KMS-11 (cell line): ENCODE measurements around the gene ZNF574.

Source experiments
- H2AFZ ChIP-seq: fragments of 200-600 bp; sonication (generic); 2 replicates; pipeline ENCODE4 v1.6.1; 2016; ENCODE audit warnings: antibody characterized with exemption, mixed run types, low read depth
- H3K27ac ChIP-seq: fragments of 200-600 bp; sonication (generic); 2 replicates; pipeline ENCODE4 v1.6.1; 2016; ENCODE audit warnings: mild to moderate bottlenecking, mixed run types
- H3K27me3 ChIP-seq: fragments of 200-600 bp; sonication (generic); 2 replicates; pipeline ENCODE4 v1.6.1; 2017; ENCODE audit warnings: mild to moderate bottlenecking, low read depth, mixed run types, moderate library complexity; ENCODE audit not compliant: insufficient read depth
- H3K36me3 ChIP-seq: fragments of 200-600 bp; sonication (generic); 2 replicates; pipeline ENCODE4 v1.6.1; 2017; ENCODE audit warnings: mild to moderate bottlenecking, mixed run types; ENCODE audit not compliant: insufficient read depth
- H3K4me1 ChIP-seq: fragments of 200-600 bp; sonication (generic); 2 replicates; pipeline ENCODE4 v1.6.1; 2016; ENCODE audit warnings: mild to moderate bottlenecking, low read depth, mixed run types; ENCODE audit not compliant: poor library complexity, severe bottlenecking
- H3K4me2 ChIP-seq: fragments of 200-600 bp; sonication (generic); 2 replicates; pipeline ENCODE4 v1.7.0; 2016; ENCODE audit warnings: mild to moderate bottlenecking, mixed run types
- H3K4me3 ChIP-seq: fragments of 200-600 bp; sonication (generic); IDR thresholded peaks from 2 replicates; pipeline ENCODE4 v1.6.1; 2017; ENCODE audit warnings: low read depth, low read length, mixed read lengths; ENCODE audit not compliant: insufficient read depth
- H3K79me2 ChIP-seq: fragments of 200-600 bp; sonication (generic); 2 replicates; pipeline ENCODE4 v1.6.1; 2016; ENCODE audit warnings: low read depth, mixed run types; ENCODE audit not compliant: insufficient read depth
- H3K9ac ChIP-seq: fragments of 200-600 bp; sonication (generic); 2 replicates; pipeline ENCODE4 v1.6.1; 2016; ENCODE audit warnings: mild to moderate bottlenecking, mixed run types
- H4K20me1 ChIP-seq: fragments of 200-600 bp; sonication (generic); 2 replicates; pipeline ENCODE4 v1.6.1; 2016; ENCODE audit warnings: mild to moderate bottlenecking, mixed run types; ENCODE audit not compliant: insufficient read depth
- CTCF ChIP-seq: fragments of 200-600 bp; sonication (generic); conservative IDR thresholded peaks from 2 replicates; pipeline ENCODE4 v1.6.1; 2017; ENCODE audit warnings: low read depth, mild to moderate bottlenecking, antibody characterized with exemption, low read length, moderate library complexity, mixed read lengths

Gene ZNF574

GRCh38 chr19:42064432-42064831 is 11.5 kb upstream of the ZNF574 start:
- H3K4me1 ChIP-seq = no peaks in the 10 kb centered on the region
- H3K27ac ChIP-seq = no peak overlapping the region
- no peak overlapping the region for H3K4me3 ChIP-seq
- H4K20me1 ChIP-seq = no peaks in the 10 kb centered on the region
- H2AFZ ChIP-seq = no peak overlapping the region
- TF ChIP-seq CTCF = no peak
- no peak overlapping the region for H3K9ac ChIP-seq
- H3K27me3 ChIP-seq = peaks cover 88% of the 10 kb centered on the region
- H3K79me2 ChIP-seq = no peaks in the 10 kb centered on the region
- H3K4me2 ChIP-seq = no peak overlapping the region
- H3K36me3 ChIP-seq = no peaks in the 10 kb centered on the region

- Histone ChIP-seq H3K9ac (no peak overlapping the region), H3K27me3 (peaks cover 87% of the 10 kb centered on the region), H3K4me2 (no peak overlapping the region), H4K20me1 (no peaks in the 10 kb centered on the region), H2AFZ (no peak overlapping the region), H3K79me2 (no peaks in the 10 kb centered on the region), H3K27ac (no peak overlapping the region), H3K4me1 (no peaks in the 10 kb centered on the region), H3K36me3 (no peaks in the 10 kb centered on the region), H3K4me3 (no peak overlapping the region)
- TF ChIP-seq CTCF = no peak
Measured at GRCh38 chr19:42065051-42065450, 10.9 kb upstream of the ZNF574 start.

DNA sequence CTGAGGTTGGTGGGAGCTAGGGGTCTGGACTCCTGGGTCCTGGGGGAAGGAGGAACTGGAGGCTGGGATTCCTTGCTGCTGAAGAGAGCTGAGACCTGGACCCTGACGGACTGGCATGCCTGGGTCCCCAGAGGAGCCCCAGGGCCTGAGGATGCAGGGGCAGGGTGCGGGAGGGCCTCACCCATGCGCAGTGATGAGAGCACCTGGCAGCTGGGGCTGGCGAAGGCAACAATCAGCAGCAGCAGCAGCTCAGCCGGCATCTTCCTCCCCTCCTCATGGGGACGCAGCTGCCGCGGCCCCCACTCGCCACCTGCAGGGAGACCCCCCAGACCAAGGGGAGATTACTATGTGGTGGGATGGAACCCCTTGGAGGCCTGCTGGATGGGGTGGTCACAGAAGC is 10.5 kb upstream of the ZNF574 start:
- peaks cover 84% of the 10 kb centered on the region for H3K27me3 ChIP-seq
- H3K36me3 ChIP-seq = no peaks in the 10 kb centered on the region
- no peak overlapping the region for H3K9ac ChIP-seq
- no peak overlapping the region for H3K4me2 ChIP-seq
- no peaks in the 10 kb centered on the region for H3K79me2 ChIP-seq
- TF ChIP-seq CTCF = no peak
- no peaks in the 10 kb centered on the region for H3K4me1 ChIP-seq
- H4K20me1 ChIP-seq = no peaks in the 10 kb centered on the region
- H2AFZ ChIP-seq = no peak overlapping the region
- no peak overlapping the region for H3K27ac ChIP-seq
- no peak overlapping the region for H3K4me3 ChIP-seq

DNA sequence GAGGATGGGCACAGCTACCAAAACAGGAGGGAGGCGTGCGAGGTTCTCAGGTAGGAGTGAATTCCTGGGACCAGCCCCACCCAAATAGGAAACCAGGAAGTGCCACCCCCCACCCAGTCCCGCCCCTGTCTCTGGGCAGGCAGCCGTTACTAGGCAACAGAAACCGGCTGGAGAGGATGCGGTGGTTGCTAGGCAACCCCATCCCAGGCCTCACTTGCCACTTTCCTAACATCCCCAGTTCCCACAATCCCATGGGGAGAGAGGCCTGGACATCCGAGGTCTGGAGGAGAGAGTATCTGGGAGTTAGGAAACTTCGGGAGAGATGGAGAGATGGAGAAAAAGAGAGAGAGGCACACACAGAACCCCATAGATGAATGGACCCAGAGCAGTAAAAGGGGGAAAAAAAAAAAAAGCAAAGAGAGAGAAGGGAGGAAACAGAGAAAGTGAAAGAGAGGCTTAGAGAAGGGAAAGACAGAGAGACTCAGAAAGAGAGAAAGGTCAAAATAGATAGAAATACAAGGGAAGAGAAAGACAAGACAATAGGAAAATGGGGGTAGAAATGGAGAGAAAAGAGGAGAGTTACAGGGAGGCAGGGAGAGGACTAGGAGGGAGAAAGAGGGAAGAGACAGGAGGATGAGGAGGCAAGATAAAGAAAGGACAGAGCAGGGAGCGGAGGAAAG is 9.8 kb upstream of the ZNF574 start:
- no peaks in the 10 kb centered on the region for H4K20me1 ChIP-seq

More for the DNA sequence above, 9.8 kb upstream of the ZNF574 start:
- no peaks in the 10 kb centered on the region for H3K36me3 ChIP-seq
- no peaks in the 10 kb centered on the region for H3K4me1 ChIP-seq
- H3K9ac ChIP-seq = no peak overlapping the region
- no peaks in the 10 kb centered on the region for H3K79me2 ChIP-seq
- H3K4me3 ChIP-seq = no peak overlapping the region
- peaks cover 79% of the 10 kb centered on the region for H3K27me3 ChIP-seq
- no peak for TF ChIP-seq CTCF
- H3K27ac ChIP-seq = no peak overlapping the region
- no peak overlapping the region for H2AFZ ChIP-seq
- H3K4me2 ChIP-seq = no peak overlapping the region
